ENCODE data around the gene PIGA.

The PIGA gene

DNA sequence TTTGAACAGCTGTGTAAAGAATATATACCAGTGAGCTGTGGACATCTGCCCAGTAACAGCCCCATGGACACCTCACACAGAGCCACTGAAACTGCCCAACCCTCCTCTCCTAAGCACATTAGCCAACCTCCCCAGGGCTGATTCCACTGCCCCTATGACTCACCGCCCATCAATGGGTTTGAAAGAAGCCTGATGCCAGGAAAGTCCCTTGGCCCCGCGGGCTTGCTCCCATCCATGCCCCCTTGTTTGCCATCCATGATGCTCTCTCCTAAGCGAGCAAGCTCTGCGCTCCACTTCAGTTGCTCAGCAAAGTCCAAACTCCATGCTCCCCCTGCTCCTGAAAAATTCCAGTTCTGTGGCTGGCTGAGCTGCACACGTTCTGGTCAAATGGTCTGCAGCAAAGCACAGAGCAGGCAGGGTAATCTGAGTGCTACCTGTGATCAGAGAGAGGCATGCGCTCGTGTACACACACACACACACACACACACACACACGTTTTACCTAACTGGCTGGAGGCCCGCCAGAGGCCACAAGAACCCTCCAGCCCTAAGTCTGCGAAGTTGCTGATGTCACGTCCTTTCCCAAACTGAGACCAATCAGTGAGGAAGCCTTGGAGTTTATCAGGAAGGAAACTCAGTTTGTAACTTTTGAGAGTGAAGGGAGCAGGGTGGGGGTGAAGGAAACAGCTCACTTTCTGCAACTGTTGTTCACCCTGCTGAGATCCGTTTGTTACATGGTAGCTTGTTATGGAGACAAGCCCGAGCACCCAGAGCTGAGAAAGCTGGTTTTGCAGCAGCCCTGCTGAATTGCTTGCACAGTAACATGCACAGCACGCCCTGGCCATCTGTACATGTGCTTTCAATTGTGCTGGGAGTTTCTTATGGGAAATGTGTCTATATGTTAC lies 65.5 kb downstream of the PIGA start, which contains the start of gene ASB9:
TSS of gene ASB9 (minus strand) at position 466 of the 904 bp plus-strand sequence. CDS start at position 257, 209 bp downstream.
- DNase-seq (ENCODE audit: low read depth in 1 of 2, low spot score in 1 of 2) = peak in 1 of 2 experiments; percentile 58
- TF ChIP-seq JUND (IDR thresholded peaks at IDR 0.05; ENCODE audit: low read depth) = no peak
- in situ Hi-C loops (cut with HindIII; ENCODE audit: low pct_unique_long_range_greater_than_20kb, low sequenced_read_pairs) = no loop called here
